ENCODE measurements around the gene UTS2B.

GRCh38 chr3:191334346-191334893 is 4.1 kb upstream of the UTS2B start:
- TF ChIP-seq MEF2A (IDR thresholded peaks at IDR 0.05; ENCODE audit: borderline replicate concordance, low read depth) (no peak), POLR2AphosphoS5 (IDR thresholded peaks at IDR 0.05; ENCODE audit: low read depth, low read length) (no peak), CTCF (IDR thresholded peaks at IDR 0.05) (no peak), ZBTB33 (IDR thresholded peaks at IDR 0.05; ENCODE audit: borderline replicate concordance, low read depth) (no peak), PBX3 (IDR thresholded peaks at IDR 0.05) (no peak), MAX (IDR thresholded peaks at IDR 0.05; ENCODE audit: low read depth) (no peak), EP300 (IDR thresholded peaks at IDR 0.05; ENCODE audit: borderline replicate concordance in 1 of 2, low read depth in 1 of 2, low read length in 1 of 2) (no peak), TAF1 (IDR thresholded peaks at IDR 0.05; ENCODE audit: borderline replicate concordance, low read depth, low read length) (no peak), EZH2phosphoT487 (IDR thresholded peaks at IDR 0.05; ENCODE audit: borderline replicate concordance, low read depth) (no peak), RFX5 (IDR thresholded peaks at IDR 0.05; ENCODE audit: low read length) (no peak), FOSL2 (IDR thresholded peaks at IDR 0.05; ENCODE audit: borderline replicate concordance, low read depth) (no peak), MXI1 (IDR thresholded peaks at IDR 0.05; ENCODE audit: low read depth, low read length) (no peak), IRF3 (IDR thresholded peaks at IDR 0.05; ENCODE audit: low read depth, low read length) (no peak), REST (IDR thresholded peaks at IDR 0.05; ENCODE audit: low read depth, low read length) (no peak)
